ENCODE results near the gene EOGT.

GRCh38 chr3:68935778-68936177 is 77.7 kb downstream of the EOGT start:
- no peak for TF ChIP-seq POLR2A (IDR thresholded peaks at IDR 0.05)
- TF ChIP-seq, protein P1, sequence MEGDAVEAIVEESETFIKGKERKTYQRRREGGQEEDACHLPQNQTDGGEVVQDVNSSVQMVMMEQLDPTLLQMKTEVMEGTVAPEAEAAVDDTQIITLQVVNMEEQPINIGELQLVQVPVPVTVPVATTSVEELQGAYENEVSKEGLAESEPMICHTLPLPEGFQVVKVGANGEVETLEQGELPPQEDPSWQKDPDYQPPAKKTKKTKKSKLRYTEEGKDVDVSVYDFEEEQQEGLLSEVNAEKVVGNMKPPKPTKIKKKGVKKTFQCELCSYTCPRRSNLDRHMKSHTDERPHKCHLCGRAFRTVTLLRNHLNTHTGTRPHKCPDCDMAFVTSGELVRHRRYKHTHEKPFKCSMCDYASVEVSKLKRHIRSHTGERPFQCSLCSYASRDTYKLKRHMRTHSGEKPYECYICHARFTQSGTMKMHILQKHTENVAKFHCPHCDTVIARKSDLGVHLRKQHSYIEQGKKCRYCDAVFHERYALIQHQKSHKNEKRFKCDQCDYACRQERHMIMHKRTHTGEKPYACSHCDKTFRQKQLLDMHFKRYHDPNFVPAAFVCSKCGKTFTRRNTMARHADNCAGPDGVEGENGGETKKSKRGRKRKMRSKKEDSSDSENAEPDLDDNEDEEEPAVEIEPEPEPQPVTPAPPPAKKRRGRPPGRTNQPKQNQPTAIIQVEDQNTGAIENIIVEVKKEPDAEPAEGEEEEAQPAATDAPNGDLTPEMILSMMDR (IDR thresholded peaks at IDR 0.05) = no peak
